CD4-positive, alpha-beta memory T cell (primary cell): Measurements from ENCODE around the gene PIP5KL1. TPM values are rescaled to one million over a fixed set of nuclear protein-coding genes. Genes with fewer than 3 reads are reported as not detected.

Experiments used
- CTCF ChIA-PET: fragments of 350-600 bp; sonication (Branson Sonifier 250); formaldehyde crosslinking; loops from one replicate; lab custom pipeline; 2021; ENCODE audit warnings: inconsistent platforms; ENCODE audit not compliant: partially characterized antibody; lab: Charles Lee
- POLR2A ChIA-PET: fragments of 350-600 bp; sonication (Branson Sonifier 250); formaldehyde crosslinking; loops from one replicate; lab custom pipeline; 2021; ENCODE audit not compliant: partially characterized antibody; lab: Charles Lee
- DNase-seq, 5 donors: peaks; one replicate each; pipeline versions ENCODE4 v3.0.0 to v3.0.0-alpha.2; 2020 to 2022; ENCODE audit warnings: mixed read lengths in 1 of 5
- H3K27ac ChIP-seq: one replicate; pipeline ENCODE4 v1.7.0; 2013; ENCODE audit warnings: low read depth, low read length
- H3K27me3 ChIP-seq: 2 replicates; pipeline ENCODE4 v1.7.0; 2013; ENCODE audit warnings: mild to moderate bottlenecking, low read length, moderate library complexity; ENCODE audit not compliant: insufficient read depth
- H3K36me3 ChIP-seq: 2 replicates; pipeline ENCODE4 v1.7.0; 2013; ENCODE audit warnings: mild to moderate bottlenecking, low read length, moderate library complexity; ENCODE audit not compliant: insufficient read depth
- H3K4me1 ChIP-seq: 2 replicates; pipeline ENCODE4 v1.7.0; 2013; ENCODE audit warnings: mild to moderate bottlenecking, low read length, moderate library complexity; ENCODE audit not compliant: insufficient read depth
- H3K4me3 ChIP-seq, 2 donors: one replicate each; pipeline ENCODE4 v1.7.0; 2013; ENCODE audit warnings: low read length in 2 of 2, mild to moderate bottlenecking in 1 of 2
- H3K9me3 ChIP-seq, 2 donors: one replicate each; pipeline ENCODE4 v1.7.0; 2013; ENCODE audit warnings: low read length in 2 of 2, control low read depth in 1 of 2; ENCODE audit not compliant: control insufficient read depth in 1 of 2
- H3K27ac Mint-ChIP-seq, 7 donors: one replicate each; pipeline ENCODE4 v1.8.0; 2020 to 2021; ENCODE audit warnings: mixed read lengths in 7 of 7, mild to moderate bottlenecking in 6 of 7, inconsistent platforms in 3 of 7, moderate library complexity in 3 of 7
- H3K27me3 Mint-ChIP-seq, 2 donors: one replicate each; pipeline ENCODE4 v1.8.0; 2020 to 2021; ENCODE audit warnings: mixed read lengths in 2 of 2
- H3K36me3 Mint-ChIP-seq, 2 donors: one replicate each; pipeline ENCODE4 v1.8.0; 2020 to 2021; ENCODE audit warnings: mixed read lengths in 2 of 2, inconsistent platforms in 1 of 2, mild to moderate bottlenecking in 1 of 2
- H3K4me1 Mint-ChIP-seq, 4 donors: one replicate each; pipeline ENCODE4 v1.8.0; 2020 to 2021; ENCODE audit warnings: mixed read lengths in 4 of 4, mild to moderate bottlenecking in 1 of 4
- H3K4me3 Mint-ChIP-seq, 8 donors: one replicate each; pipeline ENCODE4 v1.8.0; 2020 to 2021; ENCODE audit warnings: mixed read lengths in 8 of 8, mild to moderate bottlenecking in 7 of 8, moderate library complexity in 6 of 8, inconsistent platforms in 3 of 8
- H3K9me3 Mint-ChIP-seq, 8 donors: one replicate each; pipeline ENCODE4 v1.8.0; 2020 to 2021; ENCODE audit warnings: mixed read lengths in 8 of 8, mild to moderate bottlenecking in 5 of 8, inconsistent platforms in 3 of 8, moderate library complexity in 1 of 8
- intact Hi-C: fragments of 100-400 bp; cut with micrococcal nuclease; formaldehyde crosslinking; loops from one replicate; pipeline ENCODE4 v1.15.1; 2023
- polyA plus RNA-seq, 2 donors: library from polyadenylated mRNA; unstranded; fragments of 300-500 nt; fragmentation: Illumina TruSeq; gene quantifications; one replicate each; pipeline ENCODE4 v1.2.3, GENCODE V29; 2021
- total RNA-seq, 2 experiments: library from RNA; stranded (reverse); gene quantifications; one replicate each; pipeline ENCODE4 v1.2.3, GENCODE V29; 2021

The PIP5KL1 gene
- total and polyA plus RNA-seq, 4 experiments from 2014 or later, result 0.26 to 1.8 (median 0.76) TPM

GRCh38 chr9:127950513-127951289, 20.1 kb upstream of the PIP5KL1 start:
- peak overlapping the region; percentile 78 to 86 (median 80) for H3K27ac Mint-ChIP-seq
- CTCF ChIA-PET, result interaction anchor here (4.2 to 13.9 kb wide), 2 partner anchors 84 to 85 kb away, joined by 40 to 300 read pairs; no protein-coding TSS in a partner anchor

GRCh38 chr9:127949827-127950512, 19.4 kb upstream of the PIP5KL1 start:
- no peaks in the 10 kb centered on the region for H3K9me3 Mint-ChIP-seq
- DNase-seq, result no peak
- H3K36me3 ChIP-seq, result peaks cover 65% of the 10 kb centered on the region
- ChIA-PET POLR2A (interaction anchor here (1.3 to 16.4 kb wide), 5 partner anchors 13 to 84 kb away, joined by 3 to 250 read pairs (median 9); partner anchors contain the start of genes DPM2 and EEIG1), CTCF (interaction anchor here (4.2 kb wide), 1 partner anchor 85 kb away, joined by 40 read pairs; no protein-coding TSS in a partner anchor)
- H3K36me3 Mint-ChIP-seq, result peaks cover 15 to 55% of the 10 kb centered on the region in 2 donors
- no peaks in the 10 kb centered on the region for H3K9me3 ChIP-seq
- H3K4me3 Mint-ChIP-seq, result peak overlapping the region in 3 of 8 donors; percentile 34 to 48 (median 43)
- H3K27me3 Mint-ChIP-seq, result no peaks in the 10 kb centered on the region
- intact Hi-C loops, result no loop called here
- H3K4me1 Mint-ChIP-seq, result peaks cover 20 to 82% (median 46%) of the 10 kb centered on the region in 4 donors
- H3K27ac ChIP-seq, result peak overlapping the region; percentile 5
- H3K27ac Mint-ChIP-seq, result peak overlapping the region; percentile 57 to 86 (median 80)
- peaks cover 69% of the 10 kb centered on the region for H3K4me1 ChIP-seq
- no peak overlapping the region for H3K4me3 ChIP-seq
- H3K27me3 ChIP-seq, result no peaks in the 10 kb centered on the region

More at GRCh38 chr9:127950513-127951289, 20.1 kb upstream of the PIP5KL1 start:
- no peaks in the 10 kb centered on the region for H3K27me3 Mint-ChIP-seq
- H3K36me3 ChIP-seq, result peaks cover 58% of the 10 kb centered on the region
- H3K4me1 Mint-ChIP-seq, result peaks cover 25 to 82% (median 51%) of the 10 kb centered on the region in 4 donors
- H3K36me3 Mint-ChIP-seq, result peaks cover 13 to 54% of the 10 kb centered on the region in 2 donors
- H3K27ac ChIP-seq, result peak overlapping the region; percentile 22
- H3K9me3 Mint-ChIP-seq, result no peaks in the 10 kb centered on the region
- no peaks in the 10 kb centered on the region for H3K27me3 ChIP-seq
- intact Hi-C loops, result no loop called here
- peak in 1 of 5 donors; percentile 24 for DNase-seq
- H3K9me3 ChIP-seq, result no peaks in the 10 kb centered on the region
- POLR2A ChIA-PET, result interaction anchor here (1.3 to 16.4 kb wide), 5 partner anchors 13 to 83 kb away, joined by 3 to 250 read pairs (median 9); partner anchors contain the start of genes DPM2 and EEIG1
- H3K4me3 Mint-ChIP-seq, result peak overlapping the region in 6 of 8 donors; percentile 17 to 51 (median 34)
- H3K4me1 ChIP-seq, result peaks cover 74% of the 10 kb centered on the region
- no peak overlapping the region for H3K4me3 ChIP-seq

- Mint-ChIP-seq H3K4me1 (peaks cover 21 to 80% (median 37%) of the 10 kb centered on the region in 4 donors), H3K4me3 (no peak overlapping the region), H3K27me3 (no peaks in the 10 kb centered on the region), H3K27ac (peak overlapping the region; percentile 59 to 87 (median 79)), H3K36me3 (peaks cover 27 to 65% of the 10 kb centered on the region in 2 donors), H3K9me3 (peaks cover 0 to 2% (median 0%) of the 10 kb centered on the region in 8 donors)
- POLR2A ChIA-PET, result interaction anchor here (0.7 to 16.4 kb wide), 9 partner anchors 9 to 97 kb away, joined by 3 to 250 read pairs (median 4); partner anchors contain the start of gene EEIG1
- H3K9me3 ChIP-seq, result no peaks in the 10 kb centered on the region
- no peak overlapping the region for H3K27ac ChIP-seq
- peak in 1 of 5 donors; percentile 16 for DNase-seq
- intact Hi-C loops, result no loop called here
- no peaks in the 10 kb centered on the region for H3K27me3 ChIP-seq
- peaks cover 65% of the 10 kb centered on the region for H3K4me1 ChIP-seq
- CTCF ChIA-PET, result interaction anchor here (1.0 to 4.2 kb wide), 2 partner anchors 87 to 177 kb away, joined by 3 to 40 read pairs; no protein-coding TSS in a partner anchor
- H3K4me3 ChIP-seq, result no peak overlapping the region
- peaks cover 84% of the 10 kb centered on the region for H3K36me3 ChIP-seq
These were observed 17.5 kb upstream of the PIP5KL1 start for GRCh38 chr9:127947841-127948710.

- Histone ChIP-seq H3K4me3 (no peak overlapping the region), H3K27ac (no peak overlapping the region), H3K4me1 (peaks cover 53% of the 10 kb centered on the region), H3K27me3 (no peaks in the 10 kb centered on the region), H3K9me3 (no peaks in the 10 kb centered on the region), H3K36me3 (peaks cover 88% of the 10 kb centered on the region)
- POLR2A ChIA-PET, result interaction anchor here (1.0 to 16.4 kb wide), 7 partner anchors 9 to 99 kb away, joined by 3 to 250 read pairs (median 4); partner anchors contain the start of gene EEIG1
- H3K36me3 Mint-ChIP-seq, result peaks cover 36 to 71% of the 10 kb centered on the region in 2 donors
- H3K4me1 Mint-ChIP-seq, result peaks cover 21 to 74% (median 34%) of the 10 kb centered on the region in 4 donors
- no peaks in the 10 kb centered on the region for H3K27me3 Mint-ChIP-seq
- peak in 1 of 5 donors; percentile 31 for DNase-seq
- peaks cover 0 to 2% (median 0%) of the 10 kb centered on the region in 8 donors for H3K9me3 Mint-ChIP-seq
- peak overlapping the region in 5 of 7 donors; percentile 53 to 78 (median 59) for H3K27ac Mint-ChIP-seq
- H3K4me3 Mint-ChIP-seq, result no peak overlapping the region
- CTCF ChIA-PET, result interaction anchor here (0.9 to 4.2 kb wide), 2 partner anchors 83 to 88 kb away, joined by 3 to 40 read pairs; no protein-coding TSS in a partner anchor
- intact Hi-C loops, result no loop called here
These were observed 16.2 kb upstream of the PIP5KL1 start for GRCh38 chr9:127946728-127947127.

- Histone ChIP-seq H3K9me3 (no peaks in the 10 kb centered on the region), H3K36me3 (peaks cover 91% of the 10 kb centered on the region), H3K4me1 (peaks cover 48% of the 10 kb centered on the region), H3K27me3 (no peaks in the 10 kb centered on the region), H3K4me3 (no peak overlapping the region), H3K27ac (no peak overlapping the region)
- peak in 1 of 5 donors; percentile 29 for DNase-seq
- Mint-ChIP-seq H3K36me3 (peaks cover 39 to 72% of the 10 kb centered on the region in 2 donors), H3K9me3 (peaks cover 0 to 2% (median 0%) of the 10 kb centered on the region in 8 donors), H3K27me3 (no peaks in the 10 kb centered on the region), H3K27ac (peak overlapping the region in 4 of 7 donors; percentile 41 to 88 (median 68)), H3K4me3 (no peak overlapping the region), H3K4me1 (peaks cover 20 to 67% (median 30%) of the 10 kb centered on the region in 4 donors)
- CTCF ChIA-PET, result interaction anchor here (9.8 to 11.2 kb wide), 2 partner anchors 9 to 90 kb away, joined by 109 to 216 read pairs; no protein-coding TSS in a partner anchor
- POLR2A ChIA-PET, result interaction anchor here (1.0 to 16.4 kb wide), 6 partner anchors 9 to 89 kb away, joined by 3 to 250 read pairs (median 4); partner anchors contain the start of gene EEIG1
- intact Hi-C loops, result no loop called here
These were observed 15.4 kb upstream of the PIP5KL1 start for GRCh38 chr9:127945942-127946341.

GRCh38 chr9:127945338-127945737, 14.8 kb upstream of the PIP5KL1 start:
- intact Hi-C loops, result no loop called here
- no peaks in the 10 kb centered on the region for H3K27me3 Mint-ChIP-seq
- peaks cover 45 to 74% of the 10 kb centered on the region in 2 donors for H3K36me3 Mint-ChIP-seq
- peaks cover 19 to 61% (median 26%) of the 10 kb centered on the region in 4 donors for H3K4me1 Mint-ChIP-seq
- peaks cover 0 to 2% (median 0%) of the 10 kb centered on the region in 8 donors for H3K9me3 Mint-ChIP-seq
- H3K4me3 Mint-ChIP-seq, result no peak overlapping the region
- Histone ChIP-seq H3K9me3 (no peaks in the 10 kb centered on the region), H3K27ac (no peak overlapping the region), H3K4me3 (no peak overlapping the region), H3K27me3 (no peaks in the 10 kb centered on the region), H3K36me3 (peaks cover 85% of the 10 kb centered on the region), H3K4me1 (peaks cover 42% of the 10 kb centered on the region)
- ChIA-PET CTCF (interaction anchor here (9.8 to 11.2 kb wide), 2 partner anchors 10 to 91 kb away, joined by 109 to 216 read pairs; no protein-coding TSS in a partner anchor), POLR2A (interaction anchor here (1.7 to 16.4 kb wide), 4 partner anchors 10 to 87 kb away, joined by 6 to 250 read pairs (median 69); partner anchors contain the start of gene EEIG1)
- H3K27ac Mint-ChIP-seq, result peak overlapping the region in 3 of 7 donors; percentile 24 to 81 (median 53)
- peak in 1 of 5 donors; percentile 30 for DNase-seq
